ENCODE data around the gene PSMG4.

GRCh38 chr6:3272911-3273547 lies 14.3 kb downstream of the PSMG4 start:
- TF ChIP-seq GATA2 (IDR thresholded peaks at IDR 0.05; ENCODE audit: low read depth, low read length) (no peak), GATA3 (IDR thresholded peaks at IDR 0.05; ENCODE audit: low read depth, low read length) (no peak)

Data from SH-SY5Y (cell line).